ENCODE data around the gene INPP5D. TPM values are rescaled to one million over a fixed set of nuclear protein-coding genes. Genes with fewer than 3 reads are reported as not detected.
"Not testable (repeated sequence)": the region's sequence is repeated elsewhere in the genome, so short reads cannot be mapped to it uniquely, and the experiment has no call there.

Gene INPP5D
- total and polyA plus RNA-seq, 4 donors, result 11.4 to 22.6 (median 17.4) TPM

- Histone ChIP-seq H3K4me3 (ENCODE audit: low read depth, low read length) (peak overlapping the region; percentile 20), H3K9me3 (ENCODE audit: control insufficient read depth, insufficient read depth, low read length) (no peaks in the 10 kb centered on the region), H3K4me1 (ENCODE audit: control insufficient read depth, insufficient read depth, low read length) (peaks cover 38% of the 10 kb centered on the region), H3K27me3 (ENCODE audit: control insufficient read depth, insufficient read depth, low read length) (no peaks in the 10 kb centered on the region), H3K36me3 (ENCODE audit: control insufficient read depth, insufficient read depth, low read length) (no peaks in the 10 kb centered on the region), H3K27ac (ENCODE audit: low read depth, low read length) (peak overlapping the region; percentile 71)
- no peak for DNase-seq (ENCODE audit: low read depth in 4 of 6, low spot score in 6 of 6)
- WGBS (ENCODE audit: insufficient coverage), result 62% methylated on average over 5 of the region's 10 CpGs
These were observed 943 bp downstream of the INPP5D start for GRCh38 chr2:233060980-233061590.

GRCh38 chr2:233061591-233062450 is 1.7 kb downstream of the INPP5D start:
- 56% methylated on average over 12 of the region's 12 CpGs for WGBS (ENCODE audit: insufficient coverage)
- Histone ChIP-seq H3K9me3 (ENCODE audit: control insufficient read depth, insufficient read depth, low read length) (no peaks in the 10 kb centered on the region), H3K4me3 (ENCODE audit: low read depth, low read length) (peak overlapping the region; percentile 2), H3K4me1 (ENCODE audit: control insufficient read depth, insufficient read depth, low read length) (peaks cover 38% of the 10 kb centered on the region), H3K36me3 (ENCODE audit: control insufficient read depth, insufficient read depth, low read length) (no peaks in the 10 kb centered on the region), H3K27ac (ENCODE audit: low read depth, low read length) (peak overlapping the region; percentile 71), H3K27me3 (ENCODE audit: control insufficient read depth, insufficient read depth, low read length) (no peaks in the 10 kb centered on the region)
- peak in 1 of 6 donors; percentile 46 for DNase-seq (ENCODE audit: low read depth in 4 of 6, low spot score in 6 of 6)

- Histone ChIP-seq H3K36me3 (ENCODE audit: control insufficient read depth, insufficient read depth, low read length) (no peaks in the 10 kb centered on the region), H3K9me3 (ENCODE audit: control insufficient read depth, insufficient read depth, low read length) (no peaks in the 10 kb centered on the region), H3K27ac (ENCODE audit: low read depth, low read length) (peak overlapping the region; percentile 71), H3K4me1 (ENCODE audit: control insufficient read depth, insufficient read depth, low read length) (peaks cover 38% of the 10 kb centered on the region), H3K4me3 (ENCODE audit: low read depth, low read length) (no peak overlapping the region), H3K27me3 (ENCODE audit: control insufficient read depth, insufficient read depth, low read length) (no peaks in the 10 kb centered on the region)
- WGBS (ENCODE audit: insufficient coverage), result 82% methylated on average over 2 of the region's 4 CpGs
- no peak for DNase-seq (ENCODE audit: low read depth in 4 of 6, low spot score in 6 of 6)
These were observed 2.3 kb downstream of the INPP5D start for GRCh38 chr2:233062451-233062850.

GRCh38 chr2:233062946-233063268 is 2.8 kb downstream of the INPP5D start:
- no peak for DNase-seq (ENCODE audit: low read depth in 4 of 6, low spot score in 6 of 6)
- WGBS (ENCODE audit: insufficient coverage), result 79% methylated on average over 5 of the region's 6 CpGs
- no peaks in the 10 kb centered on the region for H3K9me3 ChIP-seq (ENCODE audit: control insufficient read depth, insufficient read depth, low read length)
- no peak overlapping the region for H3K4me3 ChIP-seq (ENCODE audit: low read depth, low read length)
- no peaks in the 10 kb centered on the region for H3K27me3 ChIP-seq (ENCODE audit: control insufficient read depth, insufficient read depth, low read length)
- no peaks in the 10 kb centered on the region for H3K36me3 ChIP-seq (ENCODE audit: control insufficient read depth, insufficient read depth, low read length)
- peaks cover 38% of the 10 kb centered on the region for H3K4me1 ChIP-seq (ENCODE audit: control insufficient read depth, insufficient read depth, low read length)
- H3K27ac ChIP-seq (ENCODE audit: low read depth, low read length), result peak overlapping the region; percentile 71

- H3K27me3 ChIP-seq (ENCODE audit: control insufficient read depth, insufficient read depth, low read length), result no peaks in the 10 kb centered on the region
- H3K36me3 ChIP-seq (ENCODE audit: control insufficient read depth, insufficient read depth, low read length), result no peaks in the 10 kb centered on the region
- no peak overlapping the region for H3K27ac ChIP-seq (ENCODE audit: low read depth, low read length)
- no peaks in the 10 kb centered on the region for H3K9me3 ChIP-seq (ENCODE audit: control insufficient read depth, insufficient read depth, low read length)
- no peak overlapping the region for H3K4me3 ChIP-seq (ENCODE audit: low read depth, low read length)
- 73% methylated on average over 11 of the region's 13 CpGs for WGBS (ENCODE audit: insufficient coverage)
- DNase-seq (ENCODE audit: low read depth in 4 of 6, low spot score in 6 of 6), result no peak
- peaks cover 38% of the 10 kb centered on the region for H3K4me1 ChIP-seq (ENCODE audit: control insufficient read depth, insufficient read depth, low read length)
These were observed 3.3 kb downstream of the INPP5D start for GRCh38 chr2:233063269-233063975.

GRCh38 chr2:233063976-233064411 is 3.9 kb downstream of the INPP5D start:
- DNase-seq (ENCODE audit: low read depth in 4 of 6, low spot score in 6 of 6), result no peak
- Histone ChIP-seq H3K27ac (ENCODE audit: low read depth, low read length) (no peak overlapping the region), H3K27me3 (ENCODE audit: control insufficient read depth, insufficient read depth, low read length) (no peaks in the 10 kb centered on the region), H3K36me3 (ENCODE audit: control insufficient read depth, insufficient read depth, low read length) (no peaks in the 10 kb centered on the region), H3K4me3 (ENCODE audit: low read depth, low read length) (no peak overlapping the region), H3K9me3 (ENCODE audit: control insufficient read depth, insufficient read depth, low read length) (no peaks in the 10 kb centered on the region), H3K4me1 (ENCODE audit: control insufficient read depth, insufficient read depth, low read length) (peaks cover 34% of the 10 kb centered on the region)
- WGBS (ENCODE audit: insufficient coverage), result 83% methylated on average over 9 of the region's 9 CpGs

- H3K4me3 ChIP-seq (ENCODE audit: low read depth, low read length), result no peak overlapping the region
- no peak overlapping the region for H3K27ac ChIP-seq (ENCODE audit: low read depth, low read length)
- H3K4me1 ChIP-seq (ENCODE audit: control insufficient read depth, insufficient read depth, low read length), result peaks cover 29% of the 10 kb centered on the region
- WGBS (ENCODE audit: insufficient coverage), result 85% methylated on average over 10 of the region's 16 CpGs
- H3K36me3 ChIP-seq (ENCODE audit: control insufficient read depth, insufficient read depth, low read length), result no peaks in the 10 kb centered on the region
- no peaks in the 10 kb centered on the region for H3K27me3 ChIP-seq (ENCODE audit: control insufficient read depth, insufficient read depth, low read length)
- DNase-seq (ENCODE audit: low read depth in 4 of 6, low spot score in 6 of 6), result no peak
- H3K9me3 ChIP-seq (ENCODE audit: control insufficient read depth, insufficient read depth, low read length), result no peaks in the 10 kb centered on the region
These were observed 4.5 kb downstream of the INPP5D start for GRCh38 chr2:233064530-233065199.

GRCh38 chr2:233065200-233065589 is 5.1 kb downstream of the INPP5D start:
- H3K36me3 ChIP-seq (ENCODE audit: control insufficient read depth, insufficient read depth, low read length); H3K9me3 ChIP-seq (ENCODE audit: control insufficient read depth, insufficient read depth, low read length); DNase-seq (ENCODE audit: low read depth in 4 of 6, low spot score in 6 of 6); H3K4me3 ChIP-seq (ENCODE audit: low read depth, low read length); H3K27ac ChIP-seq (ENCODE audit: low read depth, low read length); H3K27me3 ChIP-seq (ENCODE audit: control insufficient read depth, insufficient read depth, low read length): not testable (repeated sequence)
- H3K4me1 ChIP-seq (ENCODE audit: control insufficient read depth, insufficient read depth, low read length), result peaks cover 24% of the 10 kb centered on the region
- 90% methylated on average over 2 of the region's 4 CpGs for WGBS (ENCODE audit: insufficient coverage)

GRCh38 chr2:233065954-233066470 is 5.9 kb downstream of the INPP5D start:
- no peak overlapping the region for H3K27ac ChIP-seq (ENCODE audit: low read depth, low read length)
- no peaks in the 10 kb centered on the region for H3K27me3 ChIP-seq (ENCODE audit: control insufficient read depth, insufficient read depth, low read length)
- H3K4me1 ChIP-seq (ENCODE audit: control insufficient read depth, insufficient read depth, low read length), result peaks cover 16% of the 10 kb centered on the region
- no peak overlapping the region for H3K4me3 ChIP-seq (ENCODE audit: low read depth, low read length)
- no peaks in the 10 kb centered on the region for H3K9me3 ChIP-seq (ENCODE audit: control insufficient read depth, insufficient read depth, low read length)
- H3K36me3 ChIP-seq (ENCODE audit: control insufficient read depth, insufficient read depth, low read length), result no peaks in the 10 kb centered on the region
- WGBS (ENCODE audit: insufficient coverage), result 92% methylated on average over 9 of the region's 9 CpGs
- no peak for DNase-seq (ENCODE audit: low read depth in 4 of 6, low spot score in 6 of 6)
